ENCODE results near the gene SSC5D. TPM values are rescaled to one million over a fixed set of nuclear protein-coding genes. Genes with fewer than 3 reads are reported as not detected.

The SSC5D gene
- total and polyA plus RNA-seq, 4 donors = 0.08 to 1.0 (median 0.51) TPM

DNA sequence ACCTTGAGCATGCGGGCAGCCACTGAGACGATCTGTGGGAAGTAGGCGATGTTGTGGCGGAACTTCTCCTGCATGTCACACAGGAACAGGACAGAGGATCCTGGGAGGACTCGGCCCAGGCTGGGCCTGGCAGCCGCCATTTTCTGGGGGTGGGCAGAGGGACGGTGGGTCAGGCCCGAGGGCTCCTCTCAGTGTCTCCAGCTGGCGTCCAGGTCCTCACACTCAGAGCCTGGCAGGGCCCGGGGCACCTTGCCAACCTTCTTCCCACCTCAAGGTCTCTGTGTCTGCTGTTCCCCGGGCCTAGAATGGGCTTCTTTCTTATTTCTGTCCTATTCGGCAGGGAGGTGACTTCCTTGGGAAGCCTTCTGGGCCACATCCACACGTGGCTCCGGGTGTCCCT, 31.9 kb upstream of the SSC5D start (continued):
- TF ChIP-seq, protein P1, sequence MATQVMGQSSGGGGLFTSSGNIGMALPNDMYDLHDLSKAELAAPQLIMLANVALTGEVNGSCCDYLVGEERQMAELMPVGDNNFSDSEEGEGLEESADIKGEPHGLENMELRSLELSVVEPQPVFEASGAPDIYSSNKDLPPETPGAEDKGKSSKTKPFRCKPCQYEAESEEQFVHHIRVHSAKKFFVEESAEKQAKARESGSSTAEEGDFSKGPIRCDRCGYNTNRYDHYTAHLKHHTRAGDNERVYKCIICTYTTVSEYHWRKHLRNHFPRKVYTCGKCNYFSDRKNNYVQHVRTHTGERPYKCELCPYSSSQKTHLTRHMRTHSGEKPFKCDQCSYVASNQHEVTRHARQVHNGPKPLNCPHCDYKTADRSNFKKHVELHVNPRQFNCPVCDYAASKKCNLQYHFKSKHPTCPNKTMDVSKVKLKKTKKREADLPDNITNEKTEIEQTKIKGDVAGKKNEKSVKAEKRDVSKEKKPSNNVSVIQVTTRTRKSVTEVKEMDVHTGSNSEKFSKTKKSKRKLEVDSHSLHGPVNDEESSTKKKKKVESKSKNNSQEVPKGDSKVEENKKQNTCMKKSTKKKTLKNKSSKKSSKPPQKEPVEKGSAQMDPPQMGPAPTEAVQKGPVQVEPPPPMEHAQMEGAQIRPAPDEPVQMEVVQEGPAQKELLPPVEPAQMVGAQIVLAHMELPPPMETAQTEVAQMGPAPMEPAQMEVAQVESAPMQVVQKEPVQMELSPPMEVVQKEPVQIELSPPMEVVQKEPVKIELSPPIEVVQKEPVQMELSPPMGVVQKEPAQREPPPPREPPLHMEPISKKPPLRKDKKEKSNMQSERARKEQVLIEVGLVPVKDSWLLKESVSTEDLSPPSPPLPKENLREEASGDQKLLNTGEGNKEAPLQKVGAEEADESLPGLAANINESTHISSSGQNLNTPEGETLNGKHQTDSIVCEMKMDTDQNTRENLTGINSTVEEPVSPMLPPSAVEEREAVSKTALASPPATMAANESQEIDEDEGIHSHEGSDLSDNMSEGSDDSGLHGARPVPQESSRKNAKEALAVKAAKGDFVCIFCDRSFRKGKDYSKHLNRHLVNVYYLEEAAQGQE (IDR thresholded peaks at IDR 0.05) = no peak
- TF ChIP-seq, protein P2, sequence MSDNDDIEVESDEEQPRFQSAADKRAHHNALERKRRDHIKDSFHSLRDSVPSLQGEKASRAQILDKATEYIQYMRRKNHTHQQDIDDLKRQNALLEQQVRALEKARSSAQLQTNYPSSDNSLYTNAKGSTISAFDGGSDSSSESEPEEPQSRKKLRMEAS (IDR thresholded peaks at IDR 0.05) = no peak
- TF ChIP-seq FOXA2 (IDR thresholded peaks at IDR 0.05) = no peak
- no peak for TF ChIP-seq RAD21 (IDR thresholded peaks at IDR 0.05)
- TF ChIP-seq HNF4G (IDR thresholded peaks at IDR 0.05) = no peak
- TF ChIP-seq, protein P3, sequence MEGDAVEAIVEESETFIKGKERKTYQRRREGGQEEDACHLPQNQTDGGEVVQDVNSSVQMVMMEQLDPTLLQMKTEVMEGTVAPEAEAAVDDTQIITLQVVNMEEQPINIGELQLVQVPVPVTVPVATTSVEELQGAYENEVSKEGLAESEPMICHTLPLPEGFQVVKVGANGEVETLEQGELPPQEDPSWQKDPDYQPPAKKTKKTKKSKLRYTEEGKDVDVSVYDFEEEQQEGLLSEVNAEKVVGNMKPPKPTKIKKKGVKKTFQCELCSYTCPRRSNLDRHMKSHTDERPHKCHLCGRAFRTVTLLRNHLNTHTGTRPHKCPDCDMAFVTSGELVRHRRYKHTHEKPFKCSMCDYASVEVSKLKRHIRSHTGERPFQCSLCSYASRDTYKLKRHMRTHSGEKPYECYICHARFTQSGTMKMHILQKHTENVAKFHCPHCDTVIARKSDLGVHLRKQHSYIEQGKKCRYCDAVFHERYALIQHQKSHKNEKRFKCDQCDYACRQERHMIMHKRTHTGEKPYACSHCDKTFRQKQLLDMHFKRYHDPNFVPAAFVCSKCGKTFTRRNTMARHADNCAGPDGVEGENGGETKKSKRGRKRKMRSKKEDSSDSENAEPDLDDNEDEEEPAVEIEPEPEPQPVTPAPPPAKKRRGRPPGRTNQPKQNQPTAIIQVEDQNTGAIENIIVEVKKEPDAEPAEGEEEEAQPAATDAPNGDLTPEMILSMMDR (IDR thresholded peaks at IDR 0.05; ENCODE audit: low read depth, low read length, missing input control) = no peak
- TF ChIP-seq JUND (IDR thresholded peaks at IDR 0.05) = no peak
- TF ChIP-seq FOXA1 (IDR thresholded peaks at IDR 0.05) = no peak
- no peak for TF ChIP-seq HNF4A (conservative IDR thresholded peaks at IDR 0.05)

DNA sequence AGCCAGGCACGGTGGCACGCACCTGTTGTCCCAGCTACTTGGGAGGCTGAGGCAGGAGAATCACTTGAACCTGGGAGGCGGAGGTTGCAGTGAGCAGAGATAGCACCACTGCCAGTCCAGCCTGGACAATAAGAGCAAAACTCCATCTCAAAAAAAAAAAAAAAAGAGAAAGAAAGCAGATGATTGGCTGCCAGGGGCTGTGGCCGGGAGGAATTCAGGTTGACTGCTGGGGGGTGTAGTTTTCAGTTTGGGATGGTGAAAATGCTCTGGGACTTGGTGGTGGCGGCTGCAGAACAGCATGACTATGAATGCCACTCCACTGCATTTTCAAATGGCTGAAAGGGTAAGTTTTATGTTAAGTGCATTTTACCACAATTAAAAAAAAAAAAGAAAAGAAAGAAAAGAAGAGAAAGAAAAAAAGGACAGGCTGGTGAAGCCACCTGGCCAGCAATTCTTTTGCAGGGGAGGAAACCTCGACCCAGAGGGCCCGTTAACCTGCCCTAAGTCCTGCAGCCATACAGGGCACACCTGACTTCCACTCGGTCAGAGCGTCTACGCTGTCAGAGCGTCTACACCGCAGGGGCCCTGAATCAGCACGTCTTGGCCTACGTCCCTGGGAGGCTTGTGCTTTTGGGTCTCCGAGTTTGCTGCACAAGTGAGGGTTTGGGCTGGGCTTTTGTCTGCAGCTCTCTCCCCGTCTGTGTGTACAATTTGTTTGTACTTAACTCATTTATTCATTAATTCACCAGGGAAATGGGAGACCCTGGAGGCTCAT, 30.4 kb upstream of the SSC5D start:
- Histone ChIP-seq H3K36me3 (ENCODE audit: control insufficient read depth in 4 of 4, insufficient read depth in 3 of 4, low read depth in 1 of 4, low read length in 3 of 4) (peaks cover 0 to 13% (median 4%) of the 10 kb centered on the region in 4 donors), H3K9ac (ENCODE audit: low read depth in 1 of 2, low read length in 2 of 2) (no peak overlapping the region), H3K4me1 (ENCODE audit: control insufficient read depth in 4 of 4, insufficient read depth in 4 of 4, low read length in 3 of 4) (peaks cover 12 to 29% (median 24%) of the 10 kb centered on the region in 4 donors), H3K27ac (ENCODE audit: low read depth in 1 of 2, low read length in 2 of 2) (no peak overlapping the region), H3K27me3 (ENCODE audit: control insufficient read depth in 4 of 4, insufficient read depth in 4 of 4, low read length in 3 of 4) (no peaks in the 10 kb centered on the region), H3K9me3 (ENCODE audit: control insufficient read depth in 4 of 4, low read length in 3 of 4) (no peaks in the 10 kb centered on the region), H3K4me3 (ENCODE audit: low read depth in 1 of 3, low read length in 3 of 3) (no peak overlapping the region)
- no peak for DNase-seq (ENCODE audit: low spot score)
- WGBS = 89% methylated on average over 16 of the region's 16 CpGs
- no peak for TF ChIP-seq NR2F2 (IDR thresholded peaks at IDR 0.05)
- no peak for TF ChIP-seq RAD21 (IDR thresholded peaks at IDR 0.05)
- no peak for TF ChIP-seq TAF1 (conservative IDR thresholded peaks at IDR 0.05)
- TF ChIP-seq, protein P4, sequence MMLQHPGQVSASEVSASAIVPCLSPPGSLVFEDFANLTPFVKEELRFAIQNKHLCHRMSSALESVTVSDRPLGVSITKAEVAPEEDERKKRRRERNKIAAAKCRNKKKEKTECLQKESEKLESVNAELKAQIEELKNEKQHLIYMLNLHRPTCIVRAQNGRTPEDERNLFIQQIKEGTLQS (IDR thresholded peaks at IDR 0.05) = no peak
- TF ChIP-seq, protein P5, sequence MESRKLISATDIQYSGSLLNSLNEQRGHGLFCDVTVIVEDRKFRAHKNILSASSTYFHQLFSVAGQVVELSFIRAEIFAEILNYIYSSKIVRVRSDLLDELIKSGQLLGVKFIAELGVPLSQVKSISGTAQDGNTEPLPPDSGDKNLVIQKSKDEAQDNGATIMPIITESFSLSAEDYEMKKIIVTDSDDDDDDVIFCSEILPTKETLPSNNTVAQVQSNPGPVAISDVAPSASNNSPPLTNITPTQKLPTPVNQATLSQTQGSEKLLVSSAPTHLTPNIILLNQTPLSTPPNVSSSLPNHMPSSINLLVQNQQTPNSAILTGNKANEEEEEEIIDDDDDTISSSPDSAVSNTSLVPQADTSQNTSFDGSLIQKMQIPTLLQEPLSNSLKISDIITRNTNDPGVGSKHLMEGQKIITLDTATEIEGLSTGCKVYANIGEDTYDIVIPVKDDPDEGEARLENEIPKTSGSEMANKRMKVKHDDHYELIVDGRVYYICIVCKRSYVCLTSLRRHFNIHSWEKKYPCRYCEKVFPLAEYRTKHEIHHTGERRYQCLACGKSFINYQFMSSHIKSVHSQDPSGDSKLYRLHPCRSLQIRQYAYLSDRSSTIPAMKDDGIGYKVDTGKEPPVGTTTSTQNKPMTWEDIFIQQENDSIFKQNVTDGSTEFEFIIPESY (IDR thresholded peaks at IDR 0.05) = no peak
- no peak for TF ChIP-seq HNF4A (conservative IDR thresholded peaks at IDR 0.05)
- TF ChIP-seq, protein P1 (IDR thresholded peaks at IDR 0.05) = no peak
- TF ChIP-seq JUND (IDR thresholded peaks at IDR 0.05) = no peak
- no peak for TF ChIP-seq GABPA (IDR thresholded peaks at IDR 0.05 in 1 of 2, conservative IDR thresholded peaks at IDR 0.05 in 1 of 2)
- TF ChIP-seq FOXA2 (IDR thresholded peaks at IDR 0.05) = no peak
- TF ChIP-seq, protein P3 (IDR thresholded peaks at IDR 0.05; ENCODE audit: low read depth, low read length, missing input control) = no peak
- TF ChIP-seq HNF4G (IDR thresholded peaks at IDR 0.05) = no peak
- no peak for TF ChIP-seq RXRA (IDR thresholded peaks at IDR 0.05)
- TF ChIP-seq FOXA1 (IDR thresholded peaks at IDR 0.05) = no peak

Data from liver (tissue), 9 donors.